Measurements from ENCODE around the gene CSF3R. TPM values are rescaled to one million over a fixed set of nuclear protein-coding genes. Genes with fewer than 3 reads are reported as not detected.

The CSF3R gene
- total and polyA plus RNA-seq, 9 of the 15 experiments (the other 6 are each of a cell fraction or from before 2014, with no cell fraction given): 0.21 to 0.86 (median 0.40) TPM; not detected in 1

DNA sequence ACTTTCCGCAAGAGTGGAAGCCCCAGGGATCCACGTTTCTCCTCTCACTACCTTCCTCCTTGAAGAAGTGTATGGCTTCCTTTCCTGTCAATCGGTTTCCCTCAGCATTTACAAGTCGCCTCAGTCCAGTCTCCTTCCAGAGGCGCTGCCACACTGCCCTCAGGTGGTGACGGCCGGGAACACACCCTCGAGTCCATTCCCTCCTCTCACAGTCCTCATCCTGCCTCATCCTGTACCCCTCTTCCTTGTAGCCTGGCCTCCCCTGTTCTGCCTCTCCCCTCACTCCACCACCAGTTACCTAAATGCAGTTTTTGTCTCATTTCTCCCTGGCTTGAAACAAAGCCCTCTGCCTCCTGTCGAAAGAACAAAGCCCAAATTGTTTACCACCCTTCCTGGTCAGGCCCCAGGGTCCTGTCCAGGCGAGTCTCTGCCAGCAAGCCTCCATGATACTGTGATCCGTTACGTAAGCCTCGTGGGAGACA, 61.8 kb downstream of the CSF3R start (continued):
- TF ChIP-seq ILF3 (IDR thresholded peaks at IDR 0.05; ENCODE audit: borderline replicate concordance) (no peak), HNRNPH1 (optimal IDR thresholded peaks at IDR 0.05; ENCODE audit: low read depth, low read length) (no peak), NR2F6 (CRISPR knock-in tag; IDR thresholded peaks at IDR 0.05) (no peak), LARP7 (IDR thresholded peaks at IDR 0.05) (peak; percentile 92), MEIS2 (IDR thresholded peaks at IDR 0.05; ENCODE audit: partially characterized antibody) (peak; percentile 39), MCM3 (IDR thresholded peaks at IDR 0.05) (no peak), YY1 (IDR thresholded peaks at IDR 0.05; ENCODE audit: borderline replicate concordance in 1 of 3, control insufficient read depth in 1 of 3, extremely low read depth in 1 of 3, insufficient read depth in 3 of 3, insufficient read length in 1 of 3, insufficient replicate concordance in 2 of 3, low read depth in 1 of 3, low read length in 2 of 3) (peak in 2 of 3 experiments; percentile 33 to 52), ARID2 (IDR thresholded peaks at IDR 0.05) (peak; percentile 90), DIDO1 (tag; IDR thresholded peaks at IDR 0.05; ENCODE audit: low read depth) (no peak), ZBTB8A (IDR thresholded peaks at IDR 0.05; ENCODE audit: partially characterized antibody) (no peak), ZNF347 (CRISPR knock-in tag; IDR thresholded peaks at IDR 0.05; ENCODE audit: low read depth) (no peak), KLF16 (IDR thresholded peaks at IDR 0.05) (peak; percentile 68; the same call in 1 of the 2 replicates), ZNF717 (CRISPR knock-in tag; IDR thresholded peaks at IDR 0.05) (no peak), KDM2B (CRISPR knock-in tag; IDR thresholded peaks at IDR 0.05) (no peak), ZNF76 (CRISPR knock-in tag; IDR thresholded peaks at IDR 0.05; ENCODE audit: borderline replicate concordance) (no peak)
- TF ChIP-seq, protein P1, sequence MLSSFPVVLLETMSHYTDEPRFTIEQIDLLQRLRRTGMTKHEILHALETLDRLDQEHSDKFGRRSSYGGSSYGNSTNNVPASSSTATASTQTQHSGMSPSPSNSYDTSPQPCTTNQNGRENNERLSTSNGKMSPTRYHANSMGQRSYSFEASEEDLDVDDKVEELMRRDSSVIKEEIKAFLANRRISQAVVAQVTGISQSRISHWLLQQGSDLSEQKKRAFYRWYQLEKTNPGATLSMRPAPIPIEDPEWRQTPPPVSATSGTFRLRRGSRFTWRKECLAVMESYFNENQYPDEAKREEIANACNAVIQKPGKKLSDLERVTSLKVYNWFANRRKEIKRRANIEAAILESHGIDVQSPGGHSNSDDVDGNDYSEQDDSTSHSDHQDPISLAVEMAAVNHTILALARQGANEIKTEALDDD (IDR thresholded peaks at IDR 0.05): peak; percentile 82; the same call in 1 of the 2 replicates
- TF ChIP-seq, protein P2, sequence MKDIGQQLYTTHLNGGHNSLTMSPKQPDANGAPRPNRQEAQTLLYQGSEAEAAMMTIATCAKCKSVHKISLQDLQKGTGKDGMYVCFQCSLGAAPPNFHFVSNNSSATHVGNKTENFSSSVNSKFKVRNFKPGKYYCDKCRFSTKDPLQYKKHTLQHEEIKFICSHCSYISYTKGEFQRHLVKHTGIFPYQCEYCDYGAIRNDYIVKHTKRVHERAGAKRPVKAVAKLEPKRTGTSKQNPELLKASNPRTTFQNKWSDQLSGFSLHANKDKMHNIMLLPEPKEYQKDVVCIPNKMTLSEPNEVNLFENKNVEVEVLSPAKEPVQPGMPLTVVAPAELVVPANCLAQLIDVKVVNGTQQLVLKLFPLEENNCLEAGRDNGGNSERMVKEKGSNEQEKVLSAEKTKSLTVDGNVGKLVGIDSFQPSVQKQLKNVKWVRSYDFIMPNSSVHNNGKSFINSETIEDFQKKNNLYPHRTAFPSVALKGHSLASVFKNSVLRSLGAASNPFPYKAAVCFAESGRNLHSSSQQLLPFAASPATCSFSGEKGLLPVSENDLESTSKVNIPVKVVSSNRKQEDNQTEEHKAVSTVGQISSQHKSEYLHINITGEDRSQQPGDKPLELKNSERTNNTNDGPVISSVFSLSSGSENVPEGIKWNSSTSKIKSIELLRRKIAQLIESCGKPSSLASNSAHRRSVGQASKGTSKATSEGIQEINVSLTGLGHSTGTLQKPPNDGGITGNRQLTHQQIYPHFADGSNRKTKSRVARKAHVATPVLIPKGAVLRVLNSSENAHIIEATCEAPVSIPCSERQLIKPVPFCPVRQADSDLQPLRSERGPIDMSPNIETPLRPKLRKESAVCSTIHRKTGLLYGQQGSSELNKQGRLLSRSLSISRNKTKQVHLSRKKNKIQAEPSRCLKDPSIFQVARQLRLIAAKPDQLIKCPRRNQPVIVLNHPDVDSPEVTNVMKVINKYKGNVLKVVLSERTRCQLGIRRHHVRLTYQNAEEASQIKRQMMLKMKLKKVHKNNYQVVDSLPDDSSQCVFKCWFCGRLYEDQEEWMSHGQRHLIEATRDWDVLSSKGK (CRISPR knock-in tag; IDR thresholded peaks at IDR 0.05): no peak
- TF ChIP-seq, protein P3, sequence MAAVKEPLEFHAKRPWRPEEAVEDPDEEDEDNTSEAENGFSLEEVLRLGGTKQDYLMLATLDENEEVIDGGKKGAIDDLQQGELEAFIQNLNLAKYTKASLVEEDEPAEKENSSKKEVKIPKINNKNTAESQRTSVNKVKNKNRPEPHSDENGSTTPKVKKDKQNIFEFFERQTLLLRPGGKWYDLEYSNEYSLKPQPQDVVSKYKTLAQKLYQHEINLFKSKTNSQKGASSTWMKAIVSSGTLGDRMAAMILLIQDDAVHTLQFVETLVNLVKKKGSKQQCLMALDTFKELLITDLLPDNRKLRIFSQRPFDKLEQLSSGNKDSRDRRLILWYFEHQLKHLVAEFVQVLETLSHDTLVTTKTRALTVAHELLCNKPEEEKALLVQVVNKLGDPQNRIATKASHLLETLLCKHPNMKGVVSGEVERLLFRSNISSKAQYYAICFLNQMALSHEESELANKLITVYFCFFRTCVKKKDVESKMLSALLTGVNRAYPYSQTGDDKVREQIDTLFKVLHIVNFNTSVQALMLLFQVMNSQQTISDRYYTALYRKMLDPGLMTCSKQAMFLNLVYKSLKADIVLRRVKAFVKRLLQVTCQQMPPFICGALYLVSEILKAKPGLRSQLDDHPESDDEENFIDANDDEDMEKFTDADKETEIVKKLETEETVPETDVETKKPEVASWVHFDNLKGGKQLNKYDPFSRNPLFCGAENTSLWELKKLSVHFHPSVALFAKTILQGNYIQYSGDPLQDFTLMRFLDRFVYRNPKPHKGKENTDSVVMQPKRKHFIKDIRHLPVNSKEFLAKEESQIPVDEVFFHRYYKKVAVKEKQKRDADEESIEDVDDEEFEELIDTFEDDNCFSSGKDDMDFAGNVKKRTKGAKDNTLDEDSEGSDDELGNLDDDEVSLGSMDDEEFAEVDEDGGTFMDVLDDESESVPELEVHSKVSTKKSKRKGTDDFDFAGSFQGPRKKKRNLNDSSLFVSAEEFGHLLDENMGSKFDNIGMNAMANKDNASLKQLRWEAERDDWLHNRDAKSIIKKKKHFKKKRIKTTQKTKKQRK (IDR thresholded peaks at IDR 0.05; ENCODE audit: borderline replicate concordance, low read depth, low read length): no peak
- TF ChIP-seq, protein P4, sequence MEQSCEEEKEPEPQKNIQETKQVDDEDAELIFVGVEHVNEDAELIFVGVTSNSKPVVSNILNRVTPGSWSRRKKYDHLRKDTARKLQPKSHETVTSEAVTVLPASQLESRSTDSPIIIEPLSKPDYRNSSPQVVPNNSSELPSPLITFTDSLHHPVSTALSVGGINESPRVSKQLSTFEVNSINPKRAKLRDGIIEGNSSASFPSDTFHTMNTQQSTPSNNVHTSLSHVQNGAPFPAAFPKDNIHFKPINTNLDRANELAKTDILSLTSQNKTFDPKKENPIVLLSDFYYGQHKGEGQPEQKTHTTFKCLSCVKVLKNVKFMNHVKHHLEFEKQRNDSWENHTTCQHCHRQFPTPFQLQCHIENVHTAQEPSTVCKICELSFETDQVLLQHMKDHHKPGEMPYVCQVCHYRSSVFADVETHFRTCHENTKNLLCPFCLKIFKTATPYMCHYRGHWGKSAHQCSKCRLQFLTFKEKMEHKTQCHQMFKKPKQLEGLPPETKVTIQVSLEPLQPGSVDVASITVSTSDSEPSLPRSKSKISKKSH (CRISPR knock-in tag; IDR thresholded peaks at IDR 0.05): no peak

All from K562 (cell line).